Adipose tissue (tissue), 3 donors: ENCODE results near the gene TRPC4AP. TPM values are rescaled to one million over a fixed set of nuclear protein-coding genes. Genes with fewer than 3 reads are reported as not detected.

Experiments
- H3K27ac ChIP-seq: one replicate; pipeline ENCODE4 v1.5.1; 2013; ENCODE audit warnings: low read depth, low read length
- WGBS, 3 donors: extraction: QIAGEN DNeasy Blood & Tissue Kit; methylation state at CpG; one replicate each; pipeline ENCODE4 v1.1.7; 2013; 5-methylcytosine and 5-hydroxymethylcytosine counted together
- polyA plus RNA-seq, 3 donors: library from polyadenylated mRNA; stranded (reverse); fragments of 200-250 nt; gene quantifications; one replicate each; pipeline ENCODE4 v1.2.3, GENCODE V29; 2013
- donor health status: healthy with polysubstance abuse.
- donor health status: Bipolar disorder and iron deficiency.
- donor health status: healthy.

The TRPC4AP gene
- polyA plus RNA-seq, 3 donors: 36.1 to 54.5 (median 43.1) TPM

DNA sequence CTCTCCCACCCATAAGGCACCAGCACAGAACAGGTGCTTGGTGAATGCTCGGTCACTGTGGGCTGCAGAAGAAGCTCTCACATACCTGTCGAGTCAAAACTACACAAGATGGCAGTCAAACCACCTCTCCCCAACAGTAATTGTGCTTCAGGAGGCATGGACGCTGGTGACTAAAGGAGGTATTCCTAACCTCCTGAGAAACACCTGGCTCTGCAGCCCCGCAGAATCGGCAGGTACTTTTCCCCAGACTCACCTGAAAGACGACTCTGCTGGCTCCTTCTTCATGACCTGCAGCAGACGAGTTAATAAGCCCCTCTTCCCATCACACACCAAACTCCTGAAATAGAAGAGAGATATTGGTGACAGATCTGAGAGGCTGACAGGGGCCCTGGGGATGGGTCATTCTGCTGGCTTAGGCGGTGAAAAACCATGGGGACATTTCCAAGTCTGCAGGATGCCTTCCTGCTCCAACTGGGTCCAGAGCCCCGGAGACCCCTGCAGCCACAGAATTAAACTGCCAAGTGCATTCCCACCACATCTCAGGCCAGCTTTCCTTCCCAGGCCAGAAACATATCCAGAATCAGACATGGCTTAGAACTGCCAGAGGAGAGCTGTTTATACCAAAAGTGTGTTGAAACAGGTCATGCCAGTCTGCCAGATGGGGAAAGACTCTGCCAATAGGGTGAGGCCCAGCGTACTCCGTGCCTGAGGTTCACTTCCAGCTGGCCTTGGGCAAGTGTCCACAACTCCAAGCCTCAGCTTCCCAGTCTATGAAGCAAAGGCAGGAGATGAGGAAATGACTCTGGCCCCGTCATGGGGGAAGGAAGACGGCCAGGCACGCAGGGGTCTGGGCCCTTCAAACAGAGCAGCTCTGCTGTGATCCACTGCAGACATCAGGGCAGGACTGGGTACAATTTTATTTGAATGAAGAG is 83.9 kb downstream of the TRPC4AP start:
- WGBS, 3 donors: 73 to 81% (median 79%) methylated on average over 14 of the region's 14 CpGs
- H3K27ac ChIP-seq: no peak overlapping the region

DNA sequence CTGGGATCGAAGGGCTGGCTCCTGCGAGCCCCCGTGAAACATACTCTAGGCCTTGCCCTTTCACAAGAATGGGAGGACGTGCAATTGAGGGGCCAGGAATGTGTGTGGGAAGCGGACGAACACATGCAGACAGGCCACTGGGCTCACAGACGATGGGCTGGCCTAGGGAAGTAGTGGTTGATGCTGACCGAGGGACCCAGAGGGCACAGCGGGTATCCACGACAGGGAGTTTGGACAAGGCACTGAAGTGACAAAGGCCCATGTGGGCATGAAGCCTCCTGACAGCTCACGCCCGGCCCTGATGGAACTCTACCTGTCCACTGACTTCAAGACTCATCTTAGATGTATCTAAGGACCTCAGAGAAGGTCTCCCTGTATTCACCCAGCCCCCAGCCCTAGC is 84.7 kb downstream of the TRPC4AP start:
- no peak overlapping the region for H3K27ac ChIP-seq
- 91 to 99% (median 95%) methylated on average over 12 of the region's 12 CpGs for WGBS, 3 donors

DNA sequence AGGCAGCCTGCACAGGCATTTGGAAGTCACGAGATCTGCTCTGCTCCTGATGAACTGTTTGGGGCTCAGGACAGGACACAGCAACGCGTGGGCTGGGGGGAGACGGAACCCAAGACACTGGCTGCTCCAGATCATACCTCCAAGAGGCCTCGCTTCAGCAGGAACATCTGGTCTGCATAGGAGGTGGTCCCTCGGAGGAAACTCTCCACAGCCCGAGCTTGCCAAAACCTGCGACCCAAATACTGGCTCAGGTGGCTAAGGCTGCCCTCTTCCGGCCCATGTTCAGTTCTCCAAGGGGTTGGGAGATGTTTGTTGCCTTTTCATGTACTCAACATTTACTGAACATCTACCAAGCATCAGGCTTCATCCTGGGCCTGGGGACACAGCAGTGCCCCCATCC is 85.2 kb downstream of the TRPC4AP start:
- 79 to 86% (median 85%) methylated on average over 9 of the region's 9 CpGs for WGBS, 3 donors

DNA sequence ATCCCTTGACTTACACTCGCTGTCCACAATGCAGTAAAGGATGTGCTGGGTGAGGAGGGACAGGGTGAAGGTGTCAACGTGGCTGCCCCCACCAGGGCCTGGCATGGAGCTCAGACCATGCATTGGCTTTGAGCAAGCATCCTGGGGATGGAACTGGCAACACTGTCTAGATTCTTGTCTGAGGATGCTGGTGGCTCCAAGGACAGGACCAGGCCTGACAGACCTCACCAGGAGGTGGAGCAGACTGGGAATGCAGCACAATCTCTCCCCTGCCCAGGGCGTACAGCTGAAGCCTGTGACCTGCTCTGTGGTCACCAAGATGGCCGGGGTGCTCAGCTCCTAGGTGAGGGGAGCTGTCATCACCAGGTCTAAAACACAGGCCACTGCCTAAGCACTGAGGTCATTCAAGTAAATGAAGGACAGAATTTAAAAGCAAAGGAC is 86.1 kb downstream of the TRPC4AP start:
- 85 to 92% (median 89%) methylated on average over 4 of the region's 4 CpGs for WGBS, 3 donors

More for the DNA sequence above, 85.2 kb downstream of the TRPC4AP start:
- H3K27ac ChIP-seq: no peak overlapping the region

DNA sequence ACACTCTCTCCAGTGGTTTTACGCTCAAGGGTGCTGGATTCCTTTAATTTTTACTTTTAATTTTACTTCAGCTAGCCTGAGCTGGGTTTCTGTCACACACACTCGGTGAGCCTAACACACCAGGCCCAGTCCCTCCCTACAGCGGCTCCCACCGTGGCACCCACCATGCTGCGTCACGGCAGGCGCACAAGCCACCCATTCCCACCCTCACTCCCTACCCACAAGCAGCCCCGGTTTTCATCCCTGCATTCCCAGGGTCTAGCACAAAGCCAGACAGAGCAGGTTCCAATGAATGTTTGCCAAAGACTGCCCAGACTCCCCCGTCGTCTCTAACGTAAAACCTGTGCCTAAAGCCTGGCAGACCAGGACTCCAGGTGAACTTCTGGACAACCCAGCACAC is 86.6 kb downstream of the TRPC4AP start:
- WGBS, 3 donors: 84 to 89% (median 87%) methylated on average over 11 of the region's 11 CpGs
- H3K27ac ChIP-seq: no peak overlapping the region

More for the DNA sequence above, 86.1 kb downstream of the TRPC4AP start:
- no peak overlapping the region for H3K27ac ChIP-seq

DNA sequence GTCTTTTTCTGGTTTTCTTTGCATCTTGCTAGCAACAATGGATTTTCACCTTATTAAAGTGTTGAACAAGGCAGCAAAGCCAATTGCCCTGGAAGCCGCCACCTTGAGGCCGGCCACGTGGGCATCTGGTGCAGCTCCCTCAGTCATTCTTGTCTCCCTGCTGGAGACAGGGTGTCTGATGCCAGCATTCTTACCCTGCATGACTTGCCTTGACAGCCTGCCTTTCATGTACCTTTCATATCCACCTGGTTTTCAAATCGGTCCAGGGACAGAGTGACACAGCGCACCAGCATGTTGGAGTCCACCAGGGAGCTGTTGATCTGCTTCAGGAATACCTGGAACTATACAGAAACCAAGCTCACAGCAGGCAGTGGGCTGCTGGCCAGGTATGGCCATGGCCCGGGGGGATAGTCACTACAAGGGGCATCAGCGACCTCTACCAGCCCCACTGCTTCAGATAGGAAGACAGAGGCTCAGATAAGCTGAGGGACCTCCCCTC is 87.1 kb downstream of the TRPC4AP start:
- 85 to 93% (median 86%) methylated on average over 7 of the region's 7 CpGs for WGBS, 3 donors

DNA sequence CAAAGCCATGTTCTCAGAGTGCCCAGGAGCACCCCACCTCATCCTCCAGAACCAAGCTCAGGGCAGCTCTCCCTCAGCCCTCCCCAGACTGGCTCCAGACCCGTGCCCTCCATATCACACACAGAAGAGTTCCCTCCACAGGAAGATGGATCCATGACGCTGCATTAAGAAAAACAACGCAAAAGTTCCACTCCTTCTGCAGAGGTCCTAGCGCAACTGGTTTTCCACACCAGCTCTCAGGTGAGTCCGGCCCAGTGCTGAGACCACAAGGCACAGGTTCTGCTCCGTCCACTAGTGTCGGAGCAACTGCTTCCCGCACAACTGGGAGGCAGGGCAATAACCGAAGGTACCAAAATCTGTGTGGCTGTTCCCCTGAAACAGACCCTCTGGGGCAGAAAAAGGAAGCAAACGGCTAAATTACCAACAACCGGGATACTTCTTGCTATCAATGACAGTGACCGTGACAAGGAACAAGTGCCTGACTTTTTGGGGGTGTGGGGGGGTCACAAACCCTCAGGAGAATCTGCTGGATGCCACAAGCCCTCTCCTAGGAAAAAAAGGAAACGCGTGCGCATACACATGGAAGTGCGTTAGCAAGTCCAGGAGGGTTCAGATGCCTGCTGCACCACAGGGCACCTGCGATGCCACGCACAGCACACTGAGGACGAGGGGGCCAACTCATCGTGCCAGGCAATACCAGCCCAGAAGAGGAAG is 87.7 kb downstream of the TRPC4AP start:
- H3K27ac ChIP-seq: no peak overlapping the region
- WGBS, 3 donors: 92 to 95% (median 92%) methylated on average over 20 of the region's 20 CpGs

More for the DNA sequence above, 87.1 kb downstream of the TRPC4AP start:
- H3K27ac ChIP-seq: no peak overlapping the region

DNA sequence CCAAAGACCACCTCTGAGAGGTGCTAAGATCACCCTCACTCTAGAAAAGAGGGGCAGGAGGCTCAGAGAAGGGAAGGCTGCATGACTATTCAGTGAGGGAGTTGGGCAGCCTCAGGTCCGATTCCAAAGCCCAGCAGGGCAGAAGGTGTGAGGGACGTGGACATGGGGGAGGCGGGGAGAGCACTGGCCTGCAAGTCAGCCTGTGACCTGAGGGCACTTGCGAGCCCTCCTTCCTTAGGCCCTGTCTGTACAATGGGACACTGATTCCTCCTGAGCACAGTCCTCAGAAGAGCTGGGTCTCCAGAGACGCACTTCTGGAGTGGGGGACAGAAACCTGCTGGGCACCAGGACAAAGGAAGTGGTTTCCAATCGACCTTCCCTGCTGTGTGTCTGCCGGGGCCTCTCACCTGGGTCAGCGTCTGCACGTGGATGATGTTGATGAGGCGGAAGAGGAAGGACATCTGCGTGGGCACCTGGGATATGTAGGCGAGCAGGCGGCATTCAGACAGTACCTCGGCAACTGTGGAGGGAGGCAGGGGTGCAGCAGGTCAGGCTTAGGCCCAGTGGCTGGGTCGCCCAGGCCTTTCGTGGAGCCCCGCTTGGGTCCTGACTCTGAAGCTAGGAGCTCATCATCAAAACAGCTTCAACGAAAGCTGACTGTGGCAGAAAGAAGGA is 88.4 kb downstream of the TRPC4AP start:
- no peak overlapping the region for H3K27ac ChIP-seq
- 86 to 90% (median 87%) methylated on average over 18 of the region's 18 CpGs for WGBS, 3 donors

DNA sequence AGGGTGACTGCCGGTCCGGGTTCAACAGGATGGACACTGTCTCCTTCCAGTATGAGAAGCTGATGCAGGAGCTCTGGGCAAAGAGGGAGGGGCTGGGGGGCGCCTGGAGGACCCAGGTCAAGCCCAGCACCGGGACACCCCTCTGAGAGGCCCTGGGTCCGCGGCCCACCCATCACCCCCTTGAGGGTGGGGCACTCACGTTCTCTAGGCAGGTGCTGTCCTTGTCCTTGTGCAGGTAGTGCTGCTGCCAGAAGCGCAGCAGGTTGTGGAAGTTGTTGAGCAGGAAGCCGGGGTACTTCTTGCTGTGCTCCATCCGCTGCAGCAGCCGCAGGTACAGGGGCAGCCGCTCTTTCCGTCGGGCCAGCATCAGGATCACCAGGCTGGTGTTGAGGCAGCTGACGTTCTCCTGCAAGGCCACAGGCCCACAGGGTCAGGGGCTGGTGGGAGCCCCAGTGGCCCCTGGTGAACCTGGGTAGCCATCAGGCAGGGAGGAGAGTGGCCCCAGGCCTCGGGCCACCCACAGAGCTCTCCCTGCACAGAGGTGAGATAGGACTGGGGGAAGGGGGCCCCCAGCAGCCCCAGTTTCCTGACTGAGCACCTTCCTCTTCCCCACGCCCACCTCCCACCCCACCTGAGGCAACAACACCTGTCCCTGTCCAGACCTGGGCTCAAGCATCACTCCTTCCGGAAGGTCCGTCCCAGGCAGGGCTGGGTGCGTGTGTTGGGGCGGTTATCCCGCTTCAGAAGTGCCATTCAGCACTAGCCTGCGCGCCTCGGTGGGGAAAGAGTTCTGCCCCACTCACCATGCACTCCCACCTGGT is 89.2 kb downstream of the TRPC4AP start:
- WGBS, 3 donors: 90 to 95% (median 91%) methylated on average over 25 of the region's 25 CpGs
- no peak overlapping the region for H3K27ac ChIP-seq

DNA sequence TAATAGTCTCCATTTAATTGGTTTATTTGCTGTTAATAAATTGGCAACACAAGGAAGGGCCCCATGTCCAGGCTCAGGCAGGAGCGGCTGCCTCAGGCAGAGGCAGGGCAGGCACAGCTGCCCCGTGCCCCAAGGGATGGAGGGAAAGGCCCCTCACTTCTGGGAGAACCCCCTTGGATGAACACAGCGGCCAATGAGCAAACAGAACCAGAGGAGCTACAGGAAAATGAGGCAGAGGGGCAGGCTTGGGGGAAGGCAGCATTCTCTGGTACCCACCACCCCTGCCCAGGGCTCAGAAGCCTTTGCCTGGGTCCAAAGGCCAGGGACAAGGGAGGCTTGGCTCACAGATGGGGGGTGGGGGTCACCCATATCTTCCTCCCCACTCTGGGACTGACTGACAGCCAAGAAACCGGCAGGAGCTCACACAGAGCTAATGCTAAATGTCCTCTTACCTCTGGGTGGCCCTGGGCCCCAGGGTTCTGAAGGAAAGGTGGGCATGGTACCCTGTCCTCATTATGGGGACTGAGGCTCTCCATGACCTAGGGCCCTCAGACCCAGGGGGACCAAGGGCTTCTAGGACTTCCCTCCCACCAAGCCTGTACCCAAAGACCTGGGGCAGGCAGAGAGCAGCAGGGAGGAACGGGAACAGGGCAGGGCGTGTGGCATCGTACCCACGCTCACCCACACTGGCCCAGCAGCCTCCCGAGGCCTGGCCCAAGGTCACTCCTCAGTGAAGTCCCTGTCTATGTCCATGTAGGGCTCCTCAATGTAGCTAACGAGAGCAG is 90.0 kb downstream of the TRPC4AP start:
- no peak overlapping the region for H3K27ac ChIP-seq
- 77 to 88% (median 80%) methylated on average over 10 of the region's 10 CpGs for WGBS, 3 donors

DNA sequence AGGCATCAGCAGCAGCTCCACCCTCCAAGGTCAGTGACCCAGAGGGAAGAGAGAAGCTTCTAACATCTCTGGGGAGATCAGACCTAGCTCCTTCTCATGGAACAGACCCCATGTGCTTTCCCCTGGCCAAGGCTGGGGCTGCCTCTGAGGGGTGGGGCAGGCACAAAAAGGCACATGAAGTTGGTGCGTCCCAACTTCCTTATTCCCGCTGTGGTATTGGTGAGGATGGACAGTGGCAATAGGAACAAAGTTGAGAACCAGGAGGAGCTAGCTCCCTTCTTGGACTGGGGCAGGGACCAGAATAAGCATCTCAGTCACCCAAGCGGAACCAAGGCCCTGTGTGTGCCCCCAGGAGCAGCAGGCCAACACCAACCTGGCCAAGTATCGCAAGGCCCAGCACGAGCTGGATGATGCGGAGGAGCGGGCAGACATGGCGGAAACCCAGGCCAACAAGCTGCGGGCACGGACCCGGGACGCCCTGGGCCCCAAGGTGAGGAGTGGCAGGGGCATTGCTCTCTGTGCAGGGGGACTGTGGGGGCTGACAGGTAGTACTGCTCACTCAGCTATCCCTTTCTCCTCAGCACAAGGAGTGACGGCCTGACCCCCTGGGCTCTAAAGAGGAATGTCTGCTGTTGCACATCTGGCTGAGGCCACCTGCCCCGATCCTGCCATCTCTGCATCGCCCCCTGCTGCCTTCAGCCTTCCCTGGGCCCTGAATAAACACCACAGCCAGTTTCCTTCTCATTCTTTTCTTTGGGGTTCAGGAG is 90.8 kb downstream of the TRPC4AP start:
- H3K27ac ChIP-seq: no peak overlapping the region
- WGBS, 3 donors: 90 to 92% (median 91%) methylated on average over 15 of the region's 15 CpGs

DNA sequence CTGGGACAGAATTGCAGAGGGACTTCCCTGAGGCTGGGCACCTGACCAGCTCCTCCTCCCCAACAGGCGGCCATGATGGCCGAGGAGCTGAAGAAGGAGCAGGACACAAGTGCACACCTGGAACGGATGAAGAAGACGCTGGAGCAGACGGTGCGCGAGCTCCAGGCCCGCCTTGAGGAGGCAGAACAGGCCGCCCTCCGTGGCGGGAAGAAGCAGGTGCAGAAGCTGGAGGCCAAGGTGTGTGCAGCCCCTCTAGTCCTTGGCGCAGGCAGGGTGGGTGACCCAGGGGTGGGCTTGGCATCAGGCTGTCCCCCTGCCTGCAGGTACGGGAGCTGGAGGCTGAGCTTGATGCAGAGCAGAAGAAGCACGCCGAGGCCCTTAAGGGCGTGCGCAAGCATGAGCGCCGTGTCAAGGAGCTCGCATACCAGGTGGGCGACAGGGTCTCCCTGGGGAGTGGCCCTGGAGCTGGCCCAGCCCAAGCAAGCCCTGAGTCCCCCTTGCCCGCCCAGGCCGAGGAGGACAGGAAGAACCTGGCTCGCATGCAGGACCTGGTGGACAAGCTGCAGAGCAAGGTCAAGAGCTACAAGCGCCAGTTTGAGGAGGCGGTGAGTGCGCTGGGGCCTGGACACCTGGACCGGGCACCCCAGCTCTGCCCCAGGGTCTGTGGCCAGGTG is 91.5 kb downstream of the TRPC4AP start:
- WGBS, 3 donors: 90 to 96% (median 93%) methylated on average over 27 to 28 of the region's 28 CpGs
- H3K27ac ChIP-seq: no peak overlapping the region

DNA sequence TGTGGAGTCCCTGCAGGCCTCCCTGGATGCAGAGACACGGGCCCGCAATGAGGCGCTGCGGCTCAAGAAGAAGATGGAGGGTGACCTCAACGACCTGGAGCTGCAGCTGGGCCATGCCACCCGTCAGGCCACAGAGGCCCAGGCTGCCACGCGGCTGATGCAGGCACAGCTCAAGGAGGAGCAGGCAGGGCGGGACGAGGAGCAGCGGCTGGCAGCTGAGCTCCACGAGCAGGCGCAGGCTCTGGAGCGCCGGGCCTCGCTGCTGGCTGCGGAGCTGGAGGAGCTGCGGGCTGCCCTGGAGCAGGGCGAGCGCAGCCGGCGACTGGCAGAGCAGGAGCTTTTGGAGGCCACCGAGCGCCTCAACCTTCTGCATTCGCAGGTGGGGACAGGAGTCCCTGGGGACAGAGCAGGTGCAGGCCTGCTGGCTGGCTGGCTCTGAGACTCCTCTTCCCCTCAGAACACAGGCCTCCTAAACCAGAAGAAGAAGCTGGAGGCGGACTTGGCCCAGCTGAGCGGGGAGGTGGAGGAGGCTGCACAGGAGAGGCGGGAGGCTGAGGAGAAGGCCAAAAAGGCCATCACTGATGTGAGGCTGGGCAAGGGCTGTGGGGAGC is 92.2 kb downstream of the TRPC4AP start:
- WGBS, 3 donors: 93 to 94% (median 94%) methylated on average over 24 to 28 of the region's 28 CpGs
- H3K27ac ChIP-seq: no peak overlapping the region

DNA sequence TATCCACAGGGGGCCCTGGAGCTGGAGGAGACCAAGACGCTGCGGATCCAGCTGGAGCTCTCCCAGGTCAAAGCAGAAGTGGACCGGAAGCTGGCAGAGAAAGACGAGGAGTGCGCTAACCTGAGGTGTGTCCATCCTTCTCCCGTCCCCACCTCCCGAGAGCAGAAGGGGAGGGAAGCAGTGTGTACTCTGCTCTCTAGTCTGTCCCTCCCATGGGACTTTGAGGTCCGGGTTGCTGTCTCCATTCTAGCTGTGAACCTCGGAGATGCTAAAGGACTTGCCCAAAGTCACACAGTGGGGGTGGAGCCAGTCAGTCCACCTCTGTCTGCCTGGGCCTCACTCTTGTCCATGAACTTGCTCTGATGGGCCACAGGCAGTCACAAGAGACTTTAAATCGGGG is 92.8 kb downstream of the TRPC4AP start:
- H3K27ac ChIP-seq: no peak overlapping the region
- WGBS, 3 donors: 70 to 82% (median 74%) methylated on average over 9 to 10 of the region's 10 CpGs

DNA sequence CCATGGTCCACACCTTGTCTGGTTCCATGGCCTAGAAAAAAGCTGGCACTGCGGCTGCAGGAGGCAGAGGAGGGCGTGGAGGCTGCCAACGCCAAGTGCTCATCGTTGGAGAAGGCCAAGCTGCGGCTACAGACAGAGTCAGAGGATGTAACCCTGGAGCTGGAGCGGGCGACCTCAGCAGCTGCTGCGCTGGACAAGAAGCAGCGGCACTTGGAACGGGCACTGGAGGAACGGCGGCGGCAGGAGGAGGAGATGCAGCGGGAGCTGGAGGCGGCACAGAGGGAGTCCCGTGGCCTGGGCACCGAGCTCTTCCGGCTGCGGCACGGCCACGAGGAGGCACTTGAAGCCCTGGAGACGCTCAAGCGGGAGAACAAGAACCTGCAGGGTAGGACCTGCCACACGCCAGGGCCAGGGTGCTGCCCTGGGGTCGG is 93.6 kb downstream of the TRPC4AP start:
- no peak overlapping the region for H3K27ac ChIP-seq
- 92 to 94% (median 93%) methylated on average over 24 to 25 of the region's 25 CpGs for WGBS, 3 donors
